ENCODE data around the gene SLC35E3.

- TF ChIP-seq CTCF (conservative IDR thresholded peaks at IDR 0.05; ENCODE audit: low read length) (no peak), EZH2phosphoT487 (IDR thresholded peaks at IDR 0.05; ENCODE audit: borderline replicate concordance, low read depth, low read length) (no peak)
These were observed 47.5 kb downstream of the SLC35E3 start for GRCh38 chr12:68793436-68793835.
